ENCODE results near the gene INTU.
"Not testable (repeated sequence)": the region's sequence is repeated elsewhere in the genome, so short reads cannot be mapped to it uniquely, and the experiment has no call there.

Gene INTU

GRCh38 chr4:127642169-127642568 lies 9.4 kb downstream of the INTU start:
- no peak for DNase-seq (ENCODE audit: extremely low read depth, low read depth)
- H3K4me3 ChIP-seq (replicated peaks; ENCODE audit: low read depth, low read length) = no peak overlapping the region
- TF ChIP-seq CTCF (IDR thresholded peaks at IDR 0.05; ENCODE audit: low read depth, low read length, missing control alignments) = no peak

- no peak for TF ChIP-seq CTCF (IDR thresholded peaks at IDR 0.05; ENCODE audit: low read depth, low read length, missing control alignments)
- DNase-seq (ENCODE audit: extremely low read depth, low read depth) = no peak
- no peak overlapping the region for H3K4me3 ChIP-seq (replicated peaks; ENCODE audit: low read depth, low read length)
Measured at GRCh38 chr4:127643791-127644190, 11.0 kb downstream of the INTU start.

- no peak for DNase-seq (ENCODE audit: extremely low read depth, low read depth)
- TF ChIP-seq CTCF (IDR thresholded peaks at IDR 0.05; ENCODE audit: low read depth, low read length, missing control alignments) = no peak
- no peak overlapping the region for H3K4me3 ChIP-seq (replicated peaks; ENCODE audit: low read depth, low read length)
Measured at GRCh38 chr4:127648061-127648460, 15.3 kb downstream of the INTU start.

- not testable (repeated sequence) for H3K4me3 ChIP-seq (replicated peaks; ENCODE audit: low read depth, low read length); DNase-seq (ENCODE audit: extremely low read depth, low read depth)
Measured at GRCh38 chr4:127655590-127655989, 22.8 kb downstream of the INTU start.

GRCh38 chr4:127656047-127656680 lies 23.4 kb downstream of the INTU start:
- TF ChIP-seq CTCF (IDR thresholded peaks at IDR 0.05; ENCODE audit: low read depth, low read length, missing control alignments) = no peak
- DNase-seq (ENCODE audit: extremely low read depth, low read depth) = no peak
- no peak overlapping the region for H3K4me3 ChIP-seq (replicated peaks; ENCODE audit: low read depth, low read length)

GRCh38 chr4:127660284-127660885 lies 27.6 kb downstream of the INTU start:
- no peak for DNase-seq (ENCODE audit: extremely low read depth, low read depth)
- TF ChIP-seq CTCF (IDR thresholded peaks at IDR 0.05; ENCODE audit: low read depth, low read length, missing control alignments) = no peak
- H3K4me3 ChIP-seq (replicated peaks; ENCODE audit: low read depth, low read length) = no peak overlapping the region

GRCh38 chr4:127667116-127667515 lies 34.4 kb downstream of the INTU start:
- H3K4me3 ChIP-seq (replicated peaks; ENCODE audit: low read depth, low read length) = no peak overlapping the region
- no peak for DNase-seq (ENCODE audit: extremely low read depth, low read depth)
- TF ChIP-seq CTCF (IDR thresholded peaks at IDR 0.05; ENCODE audit: low read depth, low read length, missing control alignments) = no peak

All from HFF-Myc (cell line).